ENCODE results near the gene CDC42BPG.

The CDC42BPG gene

DNA sequence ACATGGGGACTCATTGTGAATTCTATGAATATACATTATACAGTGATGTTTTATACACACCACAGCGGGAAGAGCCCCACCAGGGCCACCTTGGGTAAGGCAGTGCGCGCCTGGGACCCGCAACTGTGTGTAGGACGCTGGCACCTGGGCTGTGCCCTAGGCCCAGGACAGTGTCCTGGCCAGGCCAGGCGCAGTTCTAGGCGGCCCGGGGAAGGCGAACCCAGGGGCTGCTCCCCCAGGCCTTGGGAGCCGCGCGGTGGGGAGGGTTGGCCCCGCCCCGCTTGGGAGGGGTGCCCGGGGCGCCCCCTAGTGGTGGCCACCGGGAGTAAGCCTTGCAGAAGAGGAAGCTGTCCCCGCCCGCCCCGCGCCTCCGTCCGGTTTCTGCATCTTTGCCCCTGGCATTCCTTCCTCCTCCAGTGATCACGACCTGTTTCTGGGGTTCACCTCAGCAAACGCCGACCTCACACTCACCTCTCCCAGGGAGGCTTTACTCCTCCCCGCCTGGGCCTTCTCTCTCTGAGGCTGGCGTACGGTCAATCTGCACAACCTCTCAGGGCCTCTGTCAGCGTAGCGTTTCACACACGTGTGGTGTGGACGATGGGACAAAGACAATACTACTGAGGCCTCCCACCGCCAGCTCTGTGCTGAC is 43.4 kb upstream of the CDC42BPG start:
- peak overlapping the region; percentile 36; the same call in 1 of the 2 replicates for H3K4me3 ChIP-seq (ENCODE audit: low read depth, low read length)
- H3K9me3 ChIP-seq (ENCODE audit: control insufficient read depth, insufficient read depth, low read length) = no peaks in the 10 kb centered on the region
- no peak overlapping the region for H3K9ac ChIP-seq (ENCODE audit: low read depth, low read length)
- H3K36me3 ChIP-seq (ENCODE audit: control insufficient read depth, insufficient read depth, low read length) = no peaks in the 10 kb centered on the region
- H3K27ac ChIP-seq (ENCODE audit: low read depth, low read length) = peak overlapping the region; percentile 66
- H3K4me1 ChIP-seq (ENCODE audit: control insufficient read depth, insufficient read depth, low read length) = peaks cover 9% of the 10 kb centered on the region; the same call in 1 of the 2 replicates
- no peaks in the 10 kb centered on the region for H3K27me3 ChIP-seq (ENCODE audit: control insufficient read depth, insufficient read depth, low read length)

DNA sequence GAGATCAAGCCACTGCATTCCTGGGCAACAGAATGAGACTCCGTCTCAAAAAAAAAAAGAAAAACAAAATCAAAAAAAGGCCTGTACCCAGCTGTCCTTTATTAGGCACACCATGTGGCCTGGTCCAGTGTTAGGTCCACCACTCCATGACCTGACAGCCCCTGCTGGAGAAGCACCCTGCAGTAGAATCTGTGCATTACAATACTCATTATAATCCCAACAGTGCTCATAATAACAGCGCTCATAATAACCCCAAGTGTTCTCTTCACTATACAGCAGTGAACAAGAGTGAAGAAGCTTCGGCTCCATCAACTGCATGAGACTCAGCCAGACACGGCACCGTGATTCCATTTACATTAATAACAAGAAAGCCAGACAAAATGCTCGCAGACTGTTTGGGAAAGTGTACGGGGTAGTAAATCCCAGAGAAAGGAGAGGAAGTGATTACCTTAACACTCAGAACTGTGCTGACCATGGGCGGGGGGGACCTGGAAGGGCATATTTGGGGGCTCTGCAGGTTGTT is 42.8 kb upstream of the CDC42BPG start:
- Histone ChIP-seq H3K9ac (ENCODE audit: low read depth, low read length) (no peak overlapping the region), H3K9me3 (ENCODE audit: control insufficient read depth, insufficient read depth, low read length) (no peaks in the 10 kb centered on the region), H3K27me3 (ENCODE audit: control insufficient read depth, insufficient read depth, low read length) (no peaks in the 10 kb centered on the region), H3K36me3 (ENCODE audit: control insufficient read depth, insufficient read depth, low read length) (no peaks in the 10 kb centered on the region), H3K4me3 (ENCODE audit: low read depth, low read length) (no peak overlapping the region), H3K4me1 (ENCODE audit: control insufficient read depth, insufficient read depth, low read length) (peaks cover 9% of the 10 kb centered on the region; the same call in 1 of the 2 replicates), H3K27ac (ENCODE audit: low read depth, low read length) (peak overlapping the region; percentile 25)

DNA sequence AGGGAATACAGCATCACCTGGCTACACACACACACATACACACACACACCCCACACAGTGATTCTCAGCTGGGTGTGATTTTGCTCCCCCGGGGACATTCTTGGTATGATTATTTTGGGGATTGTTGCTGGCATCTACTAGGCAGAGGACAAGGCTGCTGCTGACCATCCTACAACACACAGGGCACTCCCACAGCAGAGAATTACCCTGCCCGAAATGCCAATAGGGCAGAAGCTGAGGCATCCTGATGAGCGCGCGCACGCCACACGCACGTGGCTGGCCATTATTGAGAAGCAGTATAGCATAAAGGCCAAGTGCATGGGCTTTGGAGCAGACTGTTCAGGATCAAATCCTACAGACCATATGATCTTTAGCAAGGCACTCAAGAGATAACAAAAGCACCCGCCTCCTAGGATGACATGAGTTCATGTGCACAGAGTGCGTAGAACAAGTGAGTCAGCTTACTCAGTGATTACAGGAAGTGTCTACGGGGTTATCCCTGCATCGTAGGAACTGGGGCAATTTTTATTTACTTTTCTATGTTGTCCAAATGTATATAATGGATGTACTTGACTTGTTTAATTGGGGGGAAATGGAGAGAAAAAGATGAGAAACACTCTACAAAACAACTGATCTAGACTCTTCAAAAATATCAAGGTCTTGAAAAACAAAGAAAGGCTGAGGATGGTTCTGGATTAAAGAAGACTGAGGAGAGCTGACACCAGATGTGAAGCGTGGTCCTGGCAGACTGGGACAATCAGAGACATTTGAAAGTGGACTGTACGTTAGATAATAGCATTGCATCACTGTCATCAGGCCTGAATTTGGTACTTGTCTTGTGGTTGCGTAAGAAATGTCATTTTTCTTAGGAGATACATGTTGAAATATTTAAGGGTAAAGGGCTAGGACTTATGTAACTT is 41.2 kb upstream of the CDC42BPG start:
- H3K4me1 ChIP-seq (ENCODE audit: control insufficient read depth, insufficient read depth, low read length) = peaks cover 9% of the 10 kb centered on the region; the same call in 1 of the 2 replicates
- H3K9ac ChIP-seq (ENCODE audit: low read depth, low read length) = no peak overlapping the region
- no peaks in the 10 kb centered on the region for H3K27me3 ChIP-seq (ENCODE audit: control insufficient read depth, insufficient read depth, low read length)
- no peaks in the 10 kb centered on the region for H3K36me3 ChIP-seq (ENCODE audit: control insufficient read depth, insufficient read depth, low read length)
- no peak overlapping the region for H3K27ac ChIP-seq (ENCODE audit: low read depth, low read length)
- H3K4me3 ChIP-seq (ENCODE audit: low read depth, low read length) = no peak overlapping the region
- H3K9me3 ChIP-seq (ENCODE audit: control insufficient read depth, insufficient read depth, low read length) = no peaks in the 10 kb centered on the region

DNA sequence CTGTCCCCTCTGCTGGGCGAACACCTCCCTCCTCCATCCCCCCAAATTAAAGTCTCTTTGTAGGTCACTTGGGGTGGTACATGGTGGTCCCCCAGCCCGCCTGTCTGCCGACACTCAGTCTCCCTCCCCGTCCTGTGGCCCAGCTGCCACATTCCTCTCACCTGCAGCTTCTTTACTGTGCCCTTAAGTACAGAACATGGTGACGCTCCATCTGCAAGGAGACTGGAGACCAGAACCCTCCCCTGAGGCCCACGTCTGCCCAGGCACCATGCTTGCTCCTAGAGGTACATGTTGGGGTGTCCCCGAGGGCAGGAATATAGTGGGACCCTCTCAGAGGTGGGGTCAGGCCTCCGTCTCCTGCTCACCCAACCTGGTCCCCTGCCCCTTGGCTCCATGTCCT is 39.6 kb upstream of the CDC42BPG start:
- Histone ChIP-seq H3K4me1 (ENCODE audit: control insufficient read depth, insufficient read depth, low read length) (peaks cover 12% of the 10 kb centered on the region), H3K4me3 (ENCODE audit: low read depth, low read length) (no peak overlapping the region), H3K27me3 (ENCODE audit: control insufficient read depth, insufficient read depth, low read length) (no peaks in the 10 kb centered on the region), H3K9ac (ENCODE audit: low read depth, low read length) (no peak overlapping the region), H3K9me3 (ENCODE audit: control insufficient read depth, insufficient read depth, low read length) (no peaks in the 10 kb centered on the region), H3K36me3 (ENCODE audit: control insufficient read depth, insufficient read depth, low read length) (no peaks in the 10 kb centered on the region), H3K27ac (ENCODE audit: low read depth, low read length) (no peak overlapping the region)

DNA sequence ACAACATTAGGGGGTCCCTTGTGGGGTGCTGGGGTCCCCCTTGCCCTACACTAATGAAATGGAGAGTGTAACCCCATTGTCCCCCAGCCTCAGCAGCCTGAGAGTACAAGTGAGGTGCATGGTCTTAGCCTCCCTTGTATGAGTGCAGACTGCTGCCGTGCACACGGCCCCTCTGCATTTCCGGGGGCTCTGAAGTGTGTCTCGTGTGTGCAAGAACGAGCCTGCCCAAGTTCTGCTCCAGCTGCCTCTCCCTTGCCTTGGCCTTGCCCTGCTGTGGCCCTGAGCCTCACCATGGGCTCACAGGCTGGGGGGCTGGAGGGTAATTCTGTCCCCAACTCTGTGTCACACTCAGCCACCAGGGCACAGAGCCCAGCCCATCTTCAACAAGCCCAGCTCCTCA is 39.1 kb upstream of the CDC42BPG start:
- Histone ChIP-seq H3K4me1 (ENCODE audit: control insufficient read depth, insufficient read depth, low read length) (peaks cover 8% of the 10 kb centered on the region), H3K4me3 (ENCODE audit: low read depth, low read length) (no peak overlapping the region), H3K27ac (ENCODE audit: low read depth, low read length) (no peak overlapping the region), H3K36me3 (ENCODE audit: control insufficient read depth, insufficient read depth, low read length) (no peaks in the 10 kb centered on the region), H3K9ac (ENCODE audit: low read depth, low read length) (no peak overlapping the region), H3K9me3 (ENCODE audit: control insufficient read depth, insufficient read depth, low read length) (no peaks in the 10 kb centered on the region), H3K27me3 (ENCODE audit: control insufficient read depth, insufficient read depth, low read length) (no peaks in the 10 kb centered on the region)

DNA sequence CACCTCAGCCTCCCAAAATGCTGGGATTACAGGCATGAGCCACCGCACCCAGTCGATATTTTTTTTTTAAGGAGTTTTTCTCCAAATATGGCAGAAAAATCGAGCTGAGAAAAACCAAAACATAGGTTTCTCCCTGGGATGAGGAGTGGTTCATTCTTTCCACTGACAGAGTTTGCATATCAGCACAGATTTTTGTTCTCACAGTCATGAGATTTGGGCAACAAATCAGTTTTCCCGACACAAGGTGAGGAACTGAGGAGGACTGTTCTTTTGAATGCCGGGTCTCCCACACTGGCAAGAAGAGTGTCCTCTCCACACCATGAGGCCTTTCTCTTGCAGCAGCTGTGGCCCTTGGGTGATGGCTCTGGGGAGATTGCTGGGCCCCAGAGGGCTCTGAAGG is 37.8 kb upstream of the CDC42BPG start:
- H3K9me3 ChIP-seq (ENCODE audit: control insufficient read depth, insufficient read depth, low read length) = no peaks in the 10 kb centered on the region
- H3K27me3 ChIP-seq (ENCODE audit: control insufficient read depth, insufficient read depth, low read length) = no peaks in the 10 kb centered on the region
- H3K9ac ChIP-seq (ENCODE audit: low read depth, low read length) = no peak overlapping the region
- H3K36me3 ChIP-seq (ENCODE audit: control insufficient read depth, insufficient read depth, low read length) = no peaks in the 10 kb centered on the region
- H3K4me1 ChIP-seq (ENCODE audit: control insufficient read depth, insufficient read depth, low read length) = peaks cover 6% of the 10 kb centered on the region
- H3K4me3 ChIP-seq (ENCODE audit: low read depth, low read length) = no peak overlapping the region
- H3K27ac ChIP-seq (ENCODE audit: low read depth, low read length) = no peak overlapping the region

DNA sequence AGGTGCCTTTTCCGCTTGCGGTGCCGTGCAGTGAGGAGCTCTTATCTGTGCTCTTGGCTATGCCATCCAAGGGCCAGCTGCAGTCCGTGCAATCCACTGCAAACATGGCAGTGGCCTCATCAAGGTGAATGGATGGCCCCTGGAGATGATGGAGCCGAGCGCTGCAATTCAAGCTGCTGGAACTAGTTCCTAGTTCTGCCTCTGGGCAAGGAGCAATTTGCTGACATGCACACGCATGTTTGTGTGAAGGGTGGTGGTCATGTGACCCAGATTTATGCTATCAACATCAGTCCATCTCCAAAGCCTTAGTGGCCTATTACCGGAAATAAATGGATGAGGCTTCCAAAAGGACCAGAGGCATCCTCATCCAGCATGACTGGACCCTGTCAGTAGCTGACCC is 37.0 kb upstream of the CDC42BPG start:
- H3K9me3 ChIP-seq (ENCODE audit: control insufficient read depth, insufficient read depth, low read length) = no peaks in the 10 kb centered on the region
- no peak overlapping the region for H3K4me3 ChIP-seq (ENCODE audit: low read depth, low read length)
- H3K36me3 ChIP-seq (ENCODE audit: control insufficient read depth, insufficient read depth, low read length) = no peaks in the 10 kb centered on the region
- no peaks in the 10 kb centered on the region for H3K27me3 ChIP-seq (ENCODE audit: control insufficient read depth, insufficient read depth, low read length)
- peaks cover 9% of the 10 kb centered on the region for H3K4me1 ChIP-seq (ENCODE audit: control insufficient read depth, insufficient read depth, low read length)
- no peak overlapping the region for H3K9ac ChIP-seq (ENCODE audit: low read depth, low read length)
- H3K27ac ChIP-seq (ENCODE audit: low read depth, low read length) = no peak overlapping the region

DNA sequence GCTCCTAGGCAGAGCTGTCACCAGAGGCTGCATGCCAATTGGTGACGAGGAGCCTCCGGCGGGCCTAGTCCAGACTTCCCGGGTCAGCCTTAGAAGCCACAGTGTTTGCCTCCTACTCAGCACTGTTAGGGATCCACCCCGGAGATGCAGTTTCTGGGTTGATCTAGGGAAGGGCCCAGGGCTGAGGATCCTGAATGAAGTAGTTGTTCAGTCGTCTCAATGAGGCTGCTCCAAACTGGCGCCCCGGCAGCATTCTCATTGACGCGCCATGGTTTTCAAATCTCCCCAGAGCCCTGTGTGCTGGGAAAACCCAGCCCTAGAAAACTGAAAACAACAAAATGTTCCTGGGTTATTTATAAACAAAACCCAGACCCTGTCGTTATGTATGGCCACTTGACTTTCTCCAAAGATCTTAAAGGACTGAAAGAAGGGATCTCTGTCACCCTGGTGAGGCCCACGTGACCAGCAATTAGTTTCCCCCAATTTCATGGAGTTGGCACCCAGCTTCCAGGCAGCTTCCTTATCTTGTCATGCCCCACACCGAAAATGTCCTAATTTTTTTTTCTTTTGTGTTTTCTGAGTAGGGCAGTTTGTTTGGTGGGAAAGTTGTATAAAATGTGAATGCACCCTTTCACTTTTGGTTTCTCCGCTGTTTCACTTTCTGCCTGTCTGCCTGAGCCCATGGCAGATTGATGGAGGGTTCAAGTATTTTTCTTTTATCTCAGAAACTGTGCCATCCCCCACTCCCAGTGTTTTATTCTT is 36.0 kb upstream of the CDC42BPG start:
- Histone ChIP-seq H3K4me1 (ENCODE audit: control insufficient read depth, insufficient read depth, low read length) (peaks cover 9% of the 10 kb centered on the region), H3K9me3 (ENCODE audit: control insufficient read depth, insufficient read depth, low read length) (no peaks in the 10 kb centered on the region), H3K9ac (ENCODE audit: low read depth, low read length) (no peak overlapping the region), H3K4me3 (ENCODE audit: low read depth, low read length) (no peak overlapping the region), H3K27ac (ENCODE audit: low read depth, low read length) (no peak overlapping the region), H3K27me3 (ENCODE audit: control insufficient read depth, insufficient read depth, low read length) (no peaks in the 10 kb centered on the region), H3K36me3 (ENCODE audit: control insufficient read depth, insufficient read depth, low read length) (no peaks in the 10 kb centered on the region)

DNA sequence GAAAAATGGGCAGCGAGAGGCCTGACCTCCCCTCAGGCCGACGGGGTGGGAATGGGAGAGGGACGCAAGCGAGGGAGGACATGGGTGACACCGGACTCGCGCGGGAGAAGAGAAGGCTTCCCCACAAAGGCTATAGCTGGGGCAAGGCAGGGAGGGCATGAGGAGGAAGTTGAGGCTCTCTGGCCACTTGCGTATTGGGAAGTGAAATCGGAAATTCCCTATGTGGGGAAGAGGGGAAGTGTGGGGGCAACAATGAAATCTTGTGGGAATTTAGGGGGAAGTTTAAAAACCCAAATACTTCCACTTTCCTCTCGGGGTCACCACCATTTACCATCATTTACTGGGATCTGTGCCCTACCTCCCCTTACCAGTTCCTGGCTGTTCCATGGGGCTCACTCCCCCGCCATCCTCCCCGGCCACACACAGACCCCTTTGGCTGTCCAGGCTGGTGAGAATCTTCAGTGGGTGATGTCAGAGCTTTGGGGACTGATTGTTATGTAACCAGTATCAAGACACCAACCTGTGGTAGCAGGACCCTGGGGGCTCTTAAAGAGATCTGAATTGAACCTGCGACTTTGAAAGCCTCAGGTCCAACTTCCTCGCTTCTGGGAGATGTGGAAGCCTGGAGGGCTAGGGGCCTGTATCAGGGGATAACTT is 34.9 kb upstream of the CDC42BPG start:
- Histone ChIP-seq H3K9me3 (ENCODE audit: control insufficient read depth, insufficient read depth, low read length) (no peaks in the 10 kb centered on the region), H3K9ac (ENCODE audit: low read depth, low read length) (peak overlapping the region; percentile 82), H3K36me3 (ENCODE audit: control insufficient read depth, insufficient read depth, low read length) (no peaks in the 10 kb centered on the region; the same call in 1 of the 2 replicates), H3K27ac (ENCODE audit: low read depth, low read length) (peak overlapping the region; percentile 79), H3K4me1 (ENCODE audit: control insufficient read depth, insufficient read depth, low read length) (peaks cover 9% of the 10 kb centered on the region), H3K27me3 (ENCODE audit: control insufficient read depth, insufficient read depth, low read length) (no peaks in the 10 kb centered on the region), H3K4me3 (ENCODE audit: low read depth, low read length) (peak overlapping the region; percentile 88)

DNA sequence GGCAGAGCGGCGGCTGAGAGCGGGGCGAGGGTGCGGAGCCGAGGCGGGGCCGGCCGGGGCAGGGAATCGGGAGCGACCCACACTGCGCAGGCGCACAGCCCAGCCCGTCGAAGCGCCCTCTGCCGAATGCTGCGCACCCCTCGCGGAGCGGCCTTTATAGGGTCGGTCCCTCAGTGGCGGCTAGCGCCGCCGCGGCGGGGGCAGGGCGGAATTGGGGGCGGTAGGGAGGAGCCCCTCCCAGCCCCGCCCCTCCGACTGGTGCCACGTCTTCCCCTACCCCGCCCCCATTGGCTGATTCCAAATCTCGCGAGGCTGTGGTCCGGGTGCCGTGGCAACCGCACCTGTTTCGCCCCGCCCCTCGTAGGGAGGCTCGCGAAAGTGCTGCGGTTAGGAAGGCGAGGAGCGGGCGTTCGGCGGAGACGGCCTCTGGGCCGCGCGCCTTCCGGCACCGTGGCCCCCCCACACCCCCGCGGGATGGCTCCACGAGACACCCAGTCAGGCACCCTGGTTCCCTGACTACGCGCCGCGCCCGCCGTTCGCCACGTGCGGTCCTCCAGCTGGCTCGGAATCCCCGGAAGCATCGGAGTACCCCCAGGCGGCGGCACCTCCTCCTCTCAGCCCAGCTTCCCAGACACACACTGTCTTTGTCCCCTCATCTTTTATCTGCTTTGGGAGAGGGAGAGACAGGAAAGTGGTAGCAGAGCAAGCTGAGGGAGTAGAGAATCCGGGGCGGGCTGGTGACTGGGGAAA is 34.2 kb upstream of the CDC42BPG start, which contains the start of gene EHD1:
Gene EHD1, minus strand, starts transcription at position 128 of the 750 bp plus-strand sequence. CDS start 157 bp downstream, outside the sequence.
- Histone ChIP-seq H3K9ac (ENCODE audit: low read depth, low read length) (peak within 1 kb of the TSS; percentile 82), H3K4me3 (ENCODE audit: low read depth, low read length) (peak within 1 kb of the TSS; percentile 88), H3K36me3 (ENCODE audit: control insufficient read depth, insufficient read depth, low read length) (no peaks in the 10 kb centered on the region; the same call in 1 of the 2 replicates), H3K9me3 (ENCODE audit: control insufficient read depth, insufficient read depth, low read length) (no peaks in the 10 kb centered on the region), H3K4me1 (ENCODE audit: control insufficient read depth, insufficient read depth, low read length) (peaks cover 9% of the 10 kb centered on the region), H3K27me3 (ENCODE audit: control insufficient read depth, insufficient read depth, low read length) (no peaks in the 10 kb centered on the region), H3K27ac (ENCODE audit: low read depth, low read length) (peak within 1 kb of the TSS; percentile 79)

Measured in HUES48 (cell line).